ENCODE results near the gene CD209.

DNA sequence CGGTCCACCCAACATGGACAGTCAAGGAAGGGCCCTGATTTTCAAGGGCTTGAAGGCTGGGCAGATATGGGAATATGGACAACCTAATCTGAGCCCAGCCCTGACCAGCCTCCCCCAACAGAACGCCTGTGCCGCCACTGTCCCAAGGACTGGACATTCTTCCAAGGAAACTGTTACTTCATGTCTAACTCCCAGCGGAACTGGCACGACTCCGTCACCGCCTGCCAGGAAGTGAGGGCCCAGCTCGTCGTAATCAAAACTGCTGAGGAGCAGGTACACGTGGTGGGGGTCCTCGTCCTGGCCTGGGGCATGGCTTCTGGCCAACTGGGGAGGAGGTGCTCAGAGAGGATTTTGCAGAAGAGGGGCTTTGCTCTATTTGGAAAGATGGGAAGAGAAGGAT is 19.2 kb upstream of the CD209 start:
- no peak for TF ChIP-seq POLR2AphosphoS5 (IDR thresholded peaks at IDR 0.05; ENCODE audit: low read depth, low read length)
- TF ChIP-seq, protein P1, sequence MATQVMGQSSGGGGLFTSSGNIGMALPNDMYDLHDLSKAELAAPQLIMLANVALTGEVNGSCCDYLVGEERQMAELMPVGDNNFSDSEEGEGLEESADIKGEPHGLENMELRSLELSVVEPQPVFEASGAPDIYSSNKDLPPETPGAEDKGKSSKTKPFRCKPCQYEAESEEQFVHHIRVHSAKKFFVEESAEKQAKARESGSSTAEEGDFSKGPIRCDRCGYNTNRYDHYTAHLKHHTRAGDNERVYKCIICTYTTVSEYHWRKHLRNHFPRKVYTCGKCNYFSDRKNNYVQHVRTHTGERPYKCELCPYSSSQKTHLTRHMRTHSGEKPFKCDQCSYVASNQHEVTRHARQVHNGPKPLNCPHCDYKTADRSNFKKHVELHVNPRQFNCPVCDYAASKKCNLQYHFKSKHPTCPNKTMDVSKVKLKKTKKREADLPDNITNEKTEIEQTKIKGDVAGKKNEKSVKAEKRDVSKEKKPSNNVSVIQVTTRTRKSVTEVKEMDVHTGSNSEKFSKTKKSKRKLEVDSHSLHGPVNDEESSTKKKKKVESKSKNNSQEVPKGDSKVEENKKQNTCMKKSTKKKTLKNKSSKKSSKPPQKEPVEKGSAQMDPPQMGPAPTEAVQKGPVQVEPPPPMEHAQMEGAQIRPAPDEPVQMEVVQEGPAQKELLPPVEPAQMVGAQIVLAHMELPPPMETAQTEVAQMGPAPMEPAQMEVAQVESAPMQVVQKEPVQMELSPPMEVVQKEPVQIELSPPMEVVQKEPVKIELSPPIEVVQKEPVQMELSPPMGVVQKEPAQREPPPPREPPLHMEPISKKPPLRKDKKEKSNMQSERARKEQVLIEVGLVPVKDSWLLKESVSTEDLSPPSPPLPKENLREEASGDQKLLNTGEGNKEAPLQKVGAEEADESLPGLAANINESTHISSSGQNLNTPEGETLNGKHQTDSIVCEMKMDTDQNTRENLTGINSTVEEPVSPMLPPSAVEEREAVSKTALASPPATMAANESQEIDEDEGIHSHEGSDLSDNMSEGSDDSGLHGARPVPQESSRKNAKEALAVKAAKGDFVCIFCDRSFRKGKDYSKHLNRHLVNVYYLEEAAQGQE (IDR thresholded peaks at IDR 0.05; ENCODE audit: insufficient read depth in 1 of 2, low read depth in 2 of 2, low read length in 1 of 2): no peak

Data from Panc1 (cell line).